Hematopoietic multipotent progenitor cell treated with erythropoietin and hydrocortisone succinate and interleukin-3 and kit ligand, for 4 days (in vitro differentiated cells): ENCODE results near the gene CSNK1G3.

Source experiments
- DNase-seq: peaks from one replicate; pipeline ENCODE4 v3.0.0-alpha.2; 2015

CSNK1G3 gene

GRCh38 chr5:123514615-123515355, 2.8 kb downstream of the CSNK1G3 start:
- DNase-seq: no peak

DNA sequence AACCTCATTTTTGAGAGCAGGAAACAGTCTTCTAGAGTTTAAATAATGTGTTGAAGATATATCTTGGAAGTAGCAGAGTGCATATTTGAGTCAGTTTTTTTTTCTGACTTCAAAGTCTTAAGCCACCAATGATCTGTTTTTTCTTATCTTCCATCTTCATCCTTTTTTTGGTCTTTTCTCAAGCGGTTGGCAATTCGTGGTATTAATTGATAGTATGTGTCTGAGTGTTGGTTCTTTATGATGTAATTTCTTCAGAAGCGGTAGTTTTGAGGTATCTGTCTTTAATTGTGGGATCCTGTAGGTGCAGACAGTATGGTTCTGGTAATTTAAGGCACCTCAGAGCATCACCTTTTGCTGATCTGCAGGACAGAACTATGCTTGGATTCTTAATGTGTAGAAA, 3.9 kb downstream of the CSNK1G3 start:
- DNase-seq: peak; percentile 22

GRCh38 chr5:123517476-123517875, 5.5 kb downstream of the CSNK1G3 start:
- DNase-seq: no peak

DNA sequence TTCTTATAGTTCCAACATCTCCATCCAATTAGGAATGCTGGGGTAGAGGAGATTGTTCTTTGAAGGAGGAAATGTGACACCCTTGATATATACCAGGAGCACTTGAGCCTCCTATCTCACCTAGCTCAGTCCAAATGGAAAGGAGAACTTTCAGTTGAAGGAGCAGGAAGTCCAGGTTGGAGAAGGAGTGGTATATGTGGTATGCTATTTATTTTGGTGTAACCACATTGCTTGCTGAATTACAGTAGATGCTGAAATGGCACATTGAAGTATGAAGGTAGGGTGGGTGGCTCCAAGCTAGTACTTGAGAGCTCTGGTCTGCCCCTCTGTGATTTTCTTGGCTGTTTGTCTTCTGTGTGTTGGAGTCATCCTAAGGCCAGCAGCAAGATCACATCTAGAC, 6.1 kb downstream of the CSNK1G3 start:
- DNase-seq: no peak

- no peak for DNase-seq
Measured at GRCh38 chr5:123520677-123521247, 8.8 kb downstream of the CSNK1G3 start.

GRCh38 chr5:123524146-123524545, 12.2 kb downstream of the CSNK1G3 start:
- DNase-seq: no peak

DNA sequence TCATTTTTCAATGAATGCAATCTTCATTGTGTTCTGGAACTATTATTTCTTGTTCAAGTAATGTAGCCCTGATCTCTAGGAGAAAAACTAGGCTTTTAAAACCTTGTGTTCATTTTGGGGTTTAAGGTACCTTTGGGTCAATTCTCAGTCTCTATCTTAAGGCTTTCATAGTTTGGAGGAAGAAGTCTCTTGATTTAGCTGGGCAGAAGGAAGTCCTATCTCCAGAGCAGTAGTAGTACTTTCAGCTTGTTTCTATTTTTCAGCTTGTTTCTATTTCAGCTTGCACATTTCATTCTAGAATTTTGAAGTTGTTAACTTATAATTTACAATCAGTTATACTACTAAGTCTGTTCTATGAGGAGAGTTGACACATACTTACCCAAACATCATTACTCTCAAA, 15.2 kb downstream of the CSNK1G3 start:
- no peak for DNase-seq

DNA sequence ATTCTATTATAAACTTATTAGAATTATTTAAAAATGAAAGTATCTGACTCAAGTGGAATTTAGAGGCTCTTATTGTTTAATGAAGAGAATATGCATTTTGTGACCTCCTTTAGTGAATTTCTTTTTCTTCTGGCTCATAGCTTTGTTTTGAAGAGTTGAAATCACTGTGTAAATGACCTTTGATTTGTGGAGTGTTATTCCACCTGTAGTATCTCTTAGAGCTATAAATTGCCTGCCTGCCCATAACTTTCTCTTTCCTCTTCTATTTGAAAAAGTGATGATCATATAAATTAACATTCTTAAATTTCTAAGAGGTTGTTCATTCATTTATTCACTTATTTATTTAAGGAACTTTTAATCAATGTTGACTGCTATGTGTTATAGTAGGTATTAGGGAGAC, 16.1 kb downstream of the CSNK1G3 start:
- no peak for DNase-seq

GRCh38 chr5:123528878-123529277, 16.9 kb downstream of the CSNK1G3 start:
- no peak for DNase-seq

DNA sequence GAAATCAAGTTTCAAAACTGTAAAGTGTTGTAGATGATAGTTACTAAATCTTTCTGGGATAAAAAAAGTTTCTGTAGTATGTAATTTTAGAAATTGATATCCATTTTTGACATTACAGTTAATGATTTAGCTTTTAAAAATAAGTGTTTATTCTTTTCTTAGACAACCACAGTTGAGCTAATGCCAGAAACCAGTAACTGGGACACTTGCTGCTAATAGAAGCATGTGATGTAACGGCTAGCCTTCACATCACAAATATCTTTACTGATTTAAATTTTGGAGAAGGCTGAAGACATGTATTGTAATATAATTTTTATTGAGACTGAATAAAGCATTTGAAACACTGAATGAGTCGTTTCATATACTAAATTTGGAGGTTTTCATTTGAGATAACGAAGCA, 18.8 kb downstream of the CSNK1G3 start:
- DNase-seq: no peak

GRCh38 chr5:123535648-123536047, 23.7 kb downstream of the CSNK1G3 start:
- DNase-seq: no peak

GRCh38 chr5:123537256-123537655, 25.3 kb downstream of the CSNK1G3 start:
- no peak for DNase-seq

- DNase-seq: no peak
Measured at GRCh38 chr5:123537845-123538244, 25.9 kb downstream of the CSNK1G3 start.

- no peak for DNase-seq
Measured at GRCh38 chr5:123538670-123539459, 26.9 kb downstream of the CSNK1G3 start.

- DNase-seq: no peak
Measured at GRCh38 chr5:123540534-123540933, 28.6 kb downstream of the CSNK1G3 start.

GRCh38 chr5:123543438-123543837, 31.5 kb downstream of the CSNK1G3 start:
- no peak for DNase-seq

GRCh38 chr5:123545506-123545905, 33.5 kb downstream of the CSNK1G3 start:
- peak; percentile 29 for DNase-seq

DNA sequence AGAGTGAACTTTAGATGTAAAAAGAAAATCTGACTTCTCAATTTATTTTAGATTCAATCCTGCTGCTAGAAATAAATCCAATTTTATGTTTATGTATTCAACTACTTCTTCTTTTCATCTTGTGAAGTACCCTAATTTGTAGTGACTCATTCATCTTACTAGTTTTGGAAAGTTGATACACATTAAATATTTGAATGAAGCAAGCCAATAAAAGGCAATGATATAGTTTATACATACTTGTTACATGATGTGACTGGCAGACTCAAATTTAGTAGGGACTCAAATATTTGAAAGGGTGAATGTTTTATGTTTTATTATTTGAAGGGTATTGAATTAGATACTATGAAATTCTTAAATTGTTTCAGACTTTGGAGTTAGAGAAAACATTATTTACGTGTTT, 34.7 kb downstream of the CSNK1G3 start:
- no peak for DNase-seq

GRCh38 chr5:123549256-123549904, 37.4 kb downstream of the CSNK1G3 start:
- DNase-seq: peak; percentile 29

DNA sequence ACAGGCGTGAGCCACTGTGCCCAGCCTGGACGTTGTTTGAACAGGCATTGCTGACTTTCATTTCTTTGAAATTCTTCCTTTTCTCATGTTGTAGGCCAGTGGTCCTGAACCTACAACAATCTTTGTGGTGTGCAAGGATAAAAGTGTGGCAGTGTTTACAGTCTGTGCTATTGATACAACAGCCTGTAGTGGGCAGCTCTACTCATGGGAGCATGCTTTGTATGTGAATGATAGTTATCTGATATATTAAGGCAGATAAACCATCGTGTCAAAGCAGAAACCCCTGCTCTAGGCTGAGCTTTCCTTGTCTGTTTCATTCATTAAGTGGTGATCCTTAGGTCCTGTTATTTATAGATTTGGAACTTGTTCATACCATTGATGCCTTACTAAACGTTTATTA, 42.6 kb downstream of the CSNK1G3 start:
- no peak for DNase-seq

- no peak for DNase-seq
Measured at GRCh38 chr5:123557907-123558306, 45.9 kb downstream of the CSNK1G3 start.

DNA sequence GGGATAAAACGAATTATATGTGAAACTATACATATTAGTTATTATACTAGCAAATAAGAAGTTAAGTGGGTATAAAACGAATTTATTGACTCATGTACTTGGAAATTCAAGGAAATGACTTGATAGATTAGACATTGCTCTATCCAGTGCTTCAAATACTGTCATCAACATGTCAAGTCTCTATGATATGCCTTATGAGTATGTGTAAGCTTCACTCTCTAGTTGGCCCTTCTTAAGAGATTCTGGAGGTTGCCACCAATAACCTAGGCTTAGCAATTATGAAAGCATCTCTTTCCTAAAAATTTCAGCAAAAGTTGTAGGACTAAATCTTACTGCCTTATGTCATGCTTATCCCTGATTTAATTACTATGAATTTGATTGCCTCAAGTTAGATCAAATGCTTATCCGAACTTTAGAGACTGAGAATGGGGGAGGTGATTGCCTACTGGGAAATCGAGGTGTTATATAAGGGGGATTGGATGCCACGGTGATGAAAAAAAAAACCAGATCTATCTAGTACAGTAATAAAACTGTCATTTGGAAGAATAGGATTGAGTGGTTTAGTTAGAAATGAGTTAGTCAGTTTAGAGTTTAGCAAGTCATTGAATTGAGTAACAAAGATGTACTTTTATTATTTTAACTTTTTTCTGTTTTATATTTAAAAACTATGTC, 46.9 kb downstream of the CSNK1G3 start:
- DNase-seq: no peak

DNA sequence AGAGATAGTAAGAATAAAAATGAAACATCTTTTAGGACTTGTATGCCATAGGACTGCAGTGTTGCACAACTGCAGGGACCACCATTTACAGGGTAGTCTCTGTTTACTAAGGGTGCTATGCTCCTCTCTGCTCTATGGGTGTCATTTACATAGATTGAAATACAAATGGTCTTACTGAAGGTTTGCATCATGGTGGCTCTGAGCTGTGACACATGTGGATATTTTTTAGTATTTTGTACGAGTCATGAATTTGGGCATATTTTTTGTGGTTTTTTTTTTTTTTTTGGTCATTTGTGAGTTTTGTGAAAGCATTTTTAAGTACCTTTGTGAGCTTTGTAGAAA, 47.4 kb downstream of the CSNK1G3 start:
- no peak for DNase-seq
